HG02610 (cell line): ENCODE measurements around the gene CHSY1.

Experiments used
- ATAC-seq: cut with Tn5 transposase; IDR thresholded peaks from one replicate; pipeline ENCODE4 v1.9.1; 2021; ENCODE audit warnings: mild to moderate bottlenecking, moderate library complexity; ENCODE audit not compliant: unreplicated experiment

CHSY1 gene

DNA sequence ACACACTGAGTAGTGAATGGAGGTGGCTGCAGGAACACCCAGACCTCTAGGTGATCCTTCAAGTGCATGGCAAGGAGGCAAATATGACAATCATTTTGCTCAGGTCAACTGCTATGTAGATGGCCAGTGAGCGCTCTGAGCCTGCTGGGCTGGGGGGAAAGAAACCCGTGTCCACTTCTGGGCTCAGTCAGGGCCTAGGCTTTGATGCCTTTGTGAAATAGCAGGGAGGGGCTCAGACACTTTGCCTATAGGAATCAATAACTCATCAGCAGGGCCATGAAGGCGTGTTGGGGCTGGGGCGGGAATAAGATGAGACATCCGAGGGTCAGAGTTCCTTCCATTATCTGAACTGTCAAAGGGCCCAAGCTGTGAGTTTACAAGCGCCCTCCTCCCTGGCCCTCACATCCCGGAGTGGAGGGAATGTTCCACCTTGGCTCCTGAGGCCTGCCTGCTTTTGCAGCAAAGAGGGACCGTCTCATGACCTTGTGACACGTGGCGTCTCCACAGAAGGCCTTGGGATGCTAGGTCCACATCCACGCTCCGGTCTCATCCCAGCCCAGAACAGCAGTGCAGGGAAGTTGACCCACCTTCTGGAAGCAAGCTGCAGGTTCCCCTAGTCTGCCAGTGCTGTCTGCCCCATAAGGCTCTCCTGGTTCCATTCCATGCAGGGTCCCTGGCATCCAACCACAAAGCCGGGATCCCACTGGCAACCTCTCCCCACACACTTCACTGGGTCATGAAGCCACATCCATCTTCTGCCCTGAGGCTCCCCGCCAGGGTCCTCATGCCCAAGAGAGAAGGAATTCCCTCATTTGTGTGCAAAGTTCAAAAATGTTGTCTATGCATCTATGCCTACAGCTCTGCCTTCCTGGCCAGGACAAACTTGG is 78.4 kb downstream of the CHSY1 start:
- no peak for ATAC-seq

DNA sequence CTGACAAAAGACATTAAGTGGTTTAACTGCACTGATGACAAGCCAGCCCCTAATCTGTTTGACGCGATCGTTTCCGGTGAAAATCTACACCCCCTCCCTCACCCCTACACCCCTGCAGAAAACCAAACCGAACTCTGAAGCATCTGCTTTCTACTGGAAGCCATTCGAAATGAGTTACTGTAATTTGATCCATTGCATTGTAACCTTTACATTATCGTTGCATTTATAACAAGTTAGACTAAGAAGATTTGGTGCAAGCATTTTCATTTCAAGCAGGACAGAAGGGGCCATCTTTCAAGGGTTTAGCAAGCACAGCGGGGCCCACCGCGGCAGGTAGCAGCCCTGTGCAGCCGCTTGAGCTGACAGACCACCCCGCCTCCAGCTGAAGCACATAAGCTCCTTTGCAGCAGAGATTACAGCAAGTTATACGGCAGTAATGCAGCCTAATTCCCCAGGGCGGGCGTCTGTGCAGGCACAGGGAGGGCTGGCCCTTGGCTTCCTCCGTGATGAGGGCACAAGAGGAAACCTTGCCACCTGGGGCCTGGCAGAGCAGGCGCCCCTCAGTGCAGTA is 79.3 kb downstream of the CHSY1 start:
- ATAC-seq, result no peak

DNA sequence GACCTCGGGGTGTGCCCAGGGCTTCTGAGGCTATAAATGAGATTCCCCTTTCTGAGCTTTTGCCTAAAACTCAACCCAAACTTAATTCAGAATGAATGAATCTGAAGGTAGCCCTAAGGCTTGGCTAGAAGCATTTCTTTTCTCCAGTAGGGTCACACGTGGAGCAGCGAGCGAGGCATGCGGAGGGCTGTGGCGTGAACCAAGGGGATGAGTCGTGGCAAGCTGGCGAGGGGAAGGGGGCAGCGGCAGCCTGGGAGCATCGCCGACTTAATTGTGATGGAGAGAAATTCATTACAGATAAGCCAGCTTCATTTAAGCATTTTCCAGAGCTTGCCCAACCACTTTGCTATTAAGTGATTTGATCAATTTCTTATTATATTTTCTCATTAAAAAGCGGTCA is 79.9 kb downstream of the CHSY1 start:
- ATAC-seq, result no peak

DNA sequence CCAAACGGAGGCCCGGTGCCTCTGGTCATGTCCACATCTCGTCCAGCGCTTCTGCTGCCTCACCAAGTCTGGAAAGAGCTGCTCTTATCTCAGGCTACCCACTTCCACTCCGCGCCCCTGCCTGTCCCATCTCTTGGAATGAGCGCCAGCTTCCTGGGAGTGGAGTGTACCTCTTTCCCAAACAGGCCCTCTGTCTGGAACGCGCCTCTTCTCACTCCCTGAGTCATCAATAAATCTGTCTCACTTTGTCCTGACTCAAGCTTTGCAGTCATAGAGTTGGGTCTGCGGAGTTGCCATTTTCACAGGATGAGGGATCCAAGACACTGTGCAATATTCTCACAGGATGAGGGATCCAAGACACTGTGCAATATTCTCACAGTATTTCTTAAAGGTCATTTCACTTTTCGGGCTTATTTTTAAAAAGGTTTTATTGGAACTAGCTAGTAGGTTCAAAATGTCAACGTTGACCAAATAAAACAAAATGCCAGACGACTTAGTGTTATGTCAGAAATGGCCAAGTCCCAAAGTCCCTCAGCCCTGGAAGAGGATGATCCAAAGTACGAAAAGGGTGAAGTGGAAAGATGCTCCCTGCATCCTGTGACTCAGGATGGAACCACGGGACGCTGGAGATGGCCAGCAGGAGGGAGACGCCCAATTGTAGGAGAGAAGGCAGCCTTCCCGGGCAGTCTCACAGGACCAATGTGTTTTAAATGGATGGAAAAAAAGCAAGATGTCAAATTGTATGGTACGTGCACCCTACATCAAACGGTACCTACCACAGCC is 81.1 kb downstream of the CHSY1 start:
- ATAC-seq, result no peak

DNA sequence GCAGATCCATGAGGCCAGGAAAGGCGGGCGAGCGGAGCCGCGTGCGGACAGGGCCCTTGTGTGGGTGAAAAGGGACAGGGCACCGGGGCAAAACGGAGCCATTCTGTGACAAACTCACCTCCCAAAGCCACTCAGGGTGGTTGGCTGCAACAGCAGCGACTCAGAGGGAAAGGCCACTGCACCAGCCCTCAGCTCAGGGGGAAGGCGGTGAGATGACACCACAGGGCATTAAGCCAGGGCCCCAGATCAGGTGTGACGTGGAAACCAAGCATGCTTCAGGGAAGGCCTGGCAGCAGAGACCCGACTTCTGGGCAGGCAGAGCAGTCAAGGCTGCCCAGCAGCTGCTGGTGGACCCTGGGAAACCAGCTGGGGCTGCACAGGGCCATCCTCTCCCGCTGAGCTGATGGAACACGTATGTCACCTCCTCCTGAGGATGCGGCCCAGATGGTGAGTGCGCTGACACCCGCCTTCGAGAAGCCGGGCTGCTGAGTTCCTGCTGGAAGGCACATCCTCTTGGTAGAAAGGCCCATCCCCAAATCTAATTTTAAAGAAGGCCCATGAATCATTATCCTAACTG is 82.3 kb downstream of the CHSY1 start:
- no peak for ATAC-seq

DNA sequence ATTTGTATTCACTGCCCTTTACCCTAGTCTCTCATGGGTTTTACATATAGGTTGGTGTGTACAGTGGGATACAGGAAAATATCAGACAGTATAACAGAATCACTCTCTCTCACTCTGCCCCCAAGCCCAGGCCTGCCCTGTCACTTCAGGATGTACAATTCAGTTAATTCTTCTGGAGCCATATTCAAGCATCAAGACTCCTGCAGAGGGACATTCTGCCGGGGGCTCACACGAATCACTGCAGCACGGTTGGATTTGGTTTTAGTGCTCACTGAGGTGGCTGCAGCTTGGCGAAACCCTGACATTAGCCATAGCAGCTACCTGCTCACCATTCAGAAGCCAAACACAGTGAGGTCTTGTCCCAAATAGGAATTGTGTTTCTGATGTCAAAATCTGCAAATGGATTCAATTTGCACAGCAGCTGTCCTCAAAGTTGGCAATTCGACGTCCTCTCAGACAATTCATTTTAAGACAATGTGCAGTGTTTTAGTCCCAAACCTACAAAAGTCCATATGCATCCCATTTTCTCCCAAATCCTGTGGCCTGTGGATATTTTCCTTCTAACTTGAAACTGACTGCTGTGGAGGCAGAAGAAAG is 82.9 kb downstream of the CHSY1 start:
- no peak for ATAC-seq

DNA sequence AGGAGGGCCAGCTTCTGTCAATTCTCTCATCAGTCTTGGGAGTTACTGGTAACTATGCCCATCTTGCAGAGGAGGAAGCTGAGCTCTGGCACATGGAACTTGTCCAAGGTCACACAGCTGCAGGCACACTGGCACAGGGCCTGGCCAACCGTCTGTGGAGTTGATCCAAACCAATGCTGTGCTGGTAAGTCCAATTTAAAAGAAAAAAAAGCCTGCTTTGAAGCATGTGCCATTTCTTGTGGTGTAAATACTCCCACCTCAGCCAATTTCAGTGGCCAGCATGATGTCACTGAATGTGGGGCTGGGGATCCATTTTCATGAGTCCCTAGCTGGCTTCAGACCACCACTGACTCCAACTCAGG is 83.4 kb downstream of the CHSY1 start:
- no peak for ATAC-seq

DNA sequence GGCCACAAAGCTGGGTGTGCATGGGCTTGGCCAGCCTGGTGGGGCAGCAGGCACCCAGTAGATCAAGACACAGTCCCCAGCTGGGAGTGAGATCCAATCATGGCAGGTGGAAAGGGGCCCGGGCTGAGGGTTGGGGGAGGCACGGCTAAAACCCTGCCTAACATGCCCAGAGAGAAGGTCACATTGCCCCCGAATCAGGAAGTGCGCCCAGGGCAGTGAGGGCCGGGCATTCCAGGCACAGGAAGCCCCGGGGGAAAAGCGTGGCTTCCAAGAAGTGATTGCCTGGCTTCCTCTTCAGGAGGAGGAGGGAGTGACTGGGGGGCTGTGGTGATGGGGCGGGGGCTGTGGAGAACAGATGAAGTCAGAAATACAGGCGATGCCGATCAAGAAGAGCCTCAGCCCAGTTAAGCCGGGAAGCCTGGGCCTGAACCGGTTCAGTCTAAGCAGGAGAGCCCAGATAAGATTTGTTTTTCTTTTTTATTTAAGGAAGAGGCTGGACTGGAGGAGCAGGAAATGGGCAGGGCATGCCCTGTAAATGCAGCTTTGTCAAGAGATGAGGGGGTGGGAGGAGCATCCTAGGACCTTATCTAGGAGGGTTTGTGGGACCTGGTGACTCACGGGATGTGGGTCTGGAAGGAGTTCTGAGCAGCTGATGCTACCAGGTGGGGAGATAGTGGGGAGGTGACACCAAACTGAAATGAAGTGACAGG is 83.9 kb downstream of the CHSY1 start:
- peak; percentile 70 for ATAC-seq

DNA sequence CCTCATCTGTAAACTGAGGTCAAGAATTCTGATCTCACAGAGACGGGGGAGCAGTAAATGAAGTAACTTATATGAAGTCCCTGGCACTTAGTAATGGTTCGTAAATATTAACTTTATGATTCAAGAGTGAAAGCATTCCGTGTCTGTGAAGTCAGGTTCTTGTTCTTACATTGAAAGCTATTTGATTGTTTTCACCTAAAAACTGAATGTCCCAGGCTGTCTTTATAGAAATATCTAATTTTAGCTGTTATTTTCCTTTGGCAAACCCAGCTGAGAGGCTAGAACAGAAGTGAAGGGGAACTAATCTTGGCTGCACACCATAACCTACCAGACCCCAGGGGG is 84.5 kb downstream of the CHSY1 start:
- ATAC-seq, result no peak

DNA sequence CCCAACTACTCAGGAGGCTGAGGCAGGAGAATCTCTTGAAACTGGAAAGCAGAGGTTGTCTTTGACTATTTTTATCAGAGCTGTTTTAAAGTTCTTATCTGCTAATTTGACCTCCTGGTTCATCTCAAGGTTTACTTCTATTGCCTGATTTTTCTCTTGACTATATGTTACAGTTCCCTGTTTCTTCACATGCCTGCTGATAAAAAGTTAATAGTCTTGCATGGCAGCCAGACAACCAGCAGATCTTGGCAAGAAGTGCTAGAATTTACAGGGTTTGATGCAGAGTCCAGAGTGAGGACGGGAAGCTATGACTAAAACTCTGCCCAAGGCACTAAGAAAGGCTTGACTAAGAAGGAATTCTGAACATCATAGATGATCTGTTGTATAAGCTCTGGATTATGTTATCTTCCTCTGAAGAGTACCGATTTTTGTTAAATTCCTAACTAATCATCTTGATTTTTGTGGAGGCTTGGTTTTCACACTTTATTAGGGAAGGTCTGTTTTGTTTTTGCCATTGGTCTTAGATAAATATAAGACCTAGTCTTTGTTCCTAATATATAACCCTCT is 85.9 kb downstream of the CHSY1 start:
- ATAC-seq, result no peak

DNA sequence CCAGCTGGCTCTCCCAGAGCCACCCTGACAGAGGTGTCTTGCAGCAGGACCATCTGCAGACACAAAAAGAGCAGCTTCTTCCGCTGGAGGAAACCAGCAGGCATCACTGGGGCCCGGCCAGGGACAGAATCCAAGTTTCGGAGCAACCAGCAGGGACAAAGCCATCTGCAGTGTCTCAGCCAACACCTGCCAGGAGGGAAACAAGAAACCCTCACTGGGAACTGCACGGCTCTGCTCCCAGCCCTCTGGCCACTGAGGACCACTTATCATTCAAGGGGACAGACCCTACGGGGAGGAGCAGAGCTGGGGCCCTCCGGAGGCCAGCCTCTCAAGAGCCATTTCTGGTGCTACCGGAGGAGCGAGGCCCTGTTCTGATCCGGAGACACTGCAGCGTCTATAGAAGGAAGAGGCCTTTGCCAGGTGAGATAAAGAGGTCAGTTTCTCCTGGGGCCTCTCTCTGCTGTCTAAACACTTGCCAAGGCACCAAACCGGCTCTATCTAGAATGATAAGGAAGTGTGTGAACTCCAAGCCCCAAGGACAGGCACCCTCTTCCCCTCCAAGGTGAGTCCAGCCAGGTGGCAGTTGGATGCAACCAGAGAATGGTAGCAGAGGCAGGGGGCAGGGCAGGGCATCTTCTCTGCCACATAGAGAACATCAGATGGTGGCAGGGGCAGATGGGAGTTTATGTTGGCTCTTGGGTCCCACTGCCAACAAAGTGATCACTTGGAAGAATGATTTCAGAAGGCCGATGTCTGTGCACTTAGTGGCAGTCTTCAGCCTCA is 89.0 kb downstream of the CHSY1 start:
- no peak for ATAC-seq

DNA sequence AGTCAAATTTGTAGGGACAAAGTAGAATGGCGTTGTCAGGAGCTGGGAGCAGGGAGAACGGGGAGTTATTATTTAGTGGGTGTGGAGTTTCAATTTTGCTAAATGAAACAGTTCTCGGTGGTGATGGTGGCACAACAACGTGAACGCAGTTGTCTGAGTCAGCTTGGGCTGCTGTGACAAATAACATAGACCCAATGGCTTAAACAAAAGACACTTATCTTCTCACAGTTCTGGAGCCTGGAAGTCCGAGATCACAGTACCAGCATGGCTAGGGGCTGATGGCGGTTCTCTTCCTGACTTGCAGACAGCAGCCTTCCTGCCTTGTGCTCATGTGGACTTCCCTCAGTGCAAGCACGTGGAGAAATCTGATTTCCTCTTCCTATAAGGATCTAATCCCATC is 90.2 kb downstream of the CHSY1 start:
- no peak for ATAC-seq

DNA sequence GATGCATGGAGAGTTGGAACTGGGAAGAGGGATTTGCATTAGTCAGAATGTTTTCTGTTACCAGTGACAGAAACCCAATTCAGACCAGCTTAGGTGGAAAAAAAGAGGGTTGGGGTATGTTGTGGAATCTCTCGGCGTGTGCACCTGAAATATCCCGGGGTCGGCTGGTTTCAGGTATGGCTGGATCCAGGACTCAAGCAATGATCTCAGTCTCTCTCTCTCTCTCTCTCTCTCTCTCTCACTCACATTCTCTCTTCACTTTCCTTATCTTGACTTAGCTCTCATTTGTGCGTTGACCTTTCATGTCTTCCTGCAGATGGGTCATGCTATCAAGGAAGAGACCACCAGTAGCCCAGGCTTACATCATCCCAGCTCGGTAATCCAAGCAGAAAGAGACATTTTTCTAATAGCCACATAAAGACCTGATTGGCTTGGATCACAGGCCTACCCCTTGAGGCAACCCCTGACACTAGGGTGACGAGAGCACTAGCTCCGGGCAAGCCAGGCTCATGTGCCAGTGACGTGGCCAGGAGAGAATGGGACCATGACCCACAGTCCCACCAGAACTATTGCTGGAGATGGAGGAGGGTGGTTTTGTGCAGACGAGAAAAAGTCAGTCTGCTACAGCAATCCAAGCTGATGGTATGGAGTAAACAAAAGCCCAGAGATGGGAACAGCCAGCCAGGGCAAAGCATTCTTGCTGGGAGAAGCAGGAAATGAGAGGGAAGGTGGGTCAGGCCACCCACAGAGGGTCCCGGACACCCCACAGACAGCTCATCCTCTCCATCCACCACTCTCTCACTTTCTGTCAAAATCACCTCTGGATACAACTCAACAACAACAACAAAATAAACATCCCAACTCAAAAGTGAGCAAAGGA is 91.7 kb downstream of the CHSY1 start:
- ATAC-seq, result no peak

DNA sequence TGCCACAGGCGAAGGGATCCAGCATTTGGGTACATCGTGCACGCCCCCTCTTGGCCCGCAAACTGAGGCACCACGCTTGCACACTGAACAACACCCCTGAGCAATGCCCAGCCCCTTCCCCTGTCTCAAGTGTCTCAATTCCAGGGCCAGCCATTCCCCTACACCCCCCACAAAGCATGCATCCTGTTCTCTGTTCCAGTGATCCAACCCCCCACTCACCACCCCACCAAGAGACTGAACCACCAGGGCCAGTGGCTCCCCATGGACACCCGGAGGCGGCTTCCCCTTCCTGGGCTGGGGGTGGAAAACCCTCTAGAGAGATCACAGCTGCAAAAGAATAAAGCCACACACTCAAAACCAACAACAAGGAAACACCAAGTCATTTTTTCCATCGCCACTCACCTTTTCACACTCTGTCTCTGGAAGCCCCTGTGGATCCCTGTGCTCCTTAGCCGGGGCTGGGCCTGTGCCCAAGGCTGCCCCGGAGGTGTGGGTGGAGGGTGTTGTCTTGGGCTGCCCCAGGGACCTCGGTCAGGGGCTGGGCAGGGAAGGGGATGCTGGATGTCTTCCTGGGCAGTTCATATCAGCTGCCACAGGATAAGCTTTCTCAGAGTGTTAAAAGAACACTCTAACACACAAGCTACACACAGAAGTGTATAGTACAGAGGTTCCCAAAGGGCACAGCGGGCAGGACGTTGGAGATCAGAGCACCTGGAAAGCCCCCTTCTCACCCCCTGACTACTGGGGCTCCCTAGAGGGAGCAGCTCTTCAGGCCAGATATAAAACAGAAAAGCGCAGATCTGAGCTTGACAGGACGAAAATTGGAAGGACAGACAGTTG is 92.5 kb downstream of the CHSY1 start:
- no peak for ATAC-seq

DNA sequence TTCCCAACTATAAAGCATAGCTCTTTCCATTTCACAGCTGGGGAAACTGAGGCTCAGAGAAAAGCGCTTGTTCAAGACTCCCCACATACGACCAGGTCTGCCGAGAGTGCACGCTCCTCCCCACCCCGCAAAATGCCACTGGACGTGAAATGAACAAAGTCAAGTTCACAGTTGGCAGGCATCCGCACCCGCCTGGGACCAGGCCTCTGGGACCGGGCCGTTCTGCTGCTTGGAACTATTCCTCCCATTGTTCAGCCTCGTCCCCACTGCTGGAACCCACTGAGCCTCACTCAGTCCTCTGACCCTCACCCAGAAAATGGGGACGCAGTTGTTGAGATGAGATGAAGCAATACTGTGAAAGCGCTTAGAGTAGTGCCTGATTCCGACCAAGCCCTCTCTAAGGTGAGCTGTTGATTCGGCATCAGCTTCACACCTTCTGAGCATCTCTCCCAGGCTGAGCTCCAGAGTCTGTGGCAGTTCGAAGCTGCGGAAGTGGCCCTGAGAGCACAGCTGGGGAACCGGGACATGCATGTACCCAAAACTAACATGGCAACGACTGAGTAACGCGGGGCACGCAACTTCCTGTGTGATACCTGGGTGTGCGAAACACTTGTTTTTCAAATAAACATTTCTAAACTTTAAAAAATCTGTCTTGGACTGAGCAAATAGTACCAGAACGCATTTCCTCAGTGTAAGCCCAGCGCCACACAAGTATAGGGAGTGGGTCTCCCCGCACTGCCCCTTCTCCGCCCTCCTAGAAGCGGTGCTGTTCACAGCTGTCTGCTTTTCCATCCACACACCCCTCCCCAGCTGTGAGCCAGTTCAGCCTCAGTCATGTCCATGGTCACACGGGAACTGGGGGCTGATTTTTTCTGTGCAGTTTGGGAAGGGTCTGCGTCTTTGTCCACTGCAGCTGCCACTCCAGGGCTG is 93.4 kb downstream of the CHSY1 start:
- no peak for ATAC-seq

DNA sequence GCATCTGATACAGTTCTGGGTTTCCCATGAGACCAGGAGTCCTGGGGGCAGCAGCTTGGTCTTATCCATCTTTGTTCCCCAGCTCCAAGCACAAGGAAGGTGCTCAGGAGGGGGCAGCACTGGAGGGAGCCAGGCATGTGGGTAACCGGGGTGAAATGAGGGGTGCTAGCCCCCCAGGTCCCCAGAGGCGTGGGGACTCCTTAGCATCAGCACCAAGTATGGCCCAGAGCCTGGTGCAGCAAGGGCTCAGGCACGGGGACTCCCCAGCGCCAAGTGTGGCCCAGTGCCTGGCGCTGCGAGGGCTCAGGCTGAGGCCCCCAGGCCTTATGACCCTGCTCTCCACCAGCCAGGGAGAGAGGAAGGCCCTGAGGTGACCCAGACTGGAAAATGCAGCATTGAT is 94.1 kb downstream of the CHSY1 start:
- ATAC-seq, result no peak
